HG02763 (cell line): ENCODE measurements around the gene ARHGAP23.

Experiments
- ATAC-seq: cut with Tn5 transposase; IDR thresholded peaks from one replicate; pipeline ENCODE4 v1.9.1; 2021; ENCODE audit warnings: mild to moderate bottlenecking, moderate library complexity; ENCODE audit not compliant: unreplicated experiment

The ARHGAP23 gene, protein sequence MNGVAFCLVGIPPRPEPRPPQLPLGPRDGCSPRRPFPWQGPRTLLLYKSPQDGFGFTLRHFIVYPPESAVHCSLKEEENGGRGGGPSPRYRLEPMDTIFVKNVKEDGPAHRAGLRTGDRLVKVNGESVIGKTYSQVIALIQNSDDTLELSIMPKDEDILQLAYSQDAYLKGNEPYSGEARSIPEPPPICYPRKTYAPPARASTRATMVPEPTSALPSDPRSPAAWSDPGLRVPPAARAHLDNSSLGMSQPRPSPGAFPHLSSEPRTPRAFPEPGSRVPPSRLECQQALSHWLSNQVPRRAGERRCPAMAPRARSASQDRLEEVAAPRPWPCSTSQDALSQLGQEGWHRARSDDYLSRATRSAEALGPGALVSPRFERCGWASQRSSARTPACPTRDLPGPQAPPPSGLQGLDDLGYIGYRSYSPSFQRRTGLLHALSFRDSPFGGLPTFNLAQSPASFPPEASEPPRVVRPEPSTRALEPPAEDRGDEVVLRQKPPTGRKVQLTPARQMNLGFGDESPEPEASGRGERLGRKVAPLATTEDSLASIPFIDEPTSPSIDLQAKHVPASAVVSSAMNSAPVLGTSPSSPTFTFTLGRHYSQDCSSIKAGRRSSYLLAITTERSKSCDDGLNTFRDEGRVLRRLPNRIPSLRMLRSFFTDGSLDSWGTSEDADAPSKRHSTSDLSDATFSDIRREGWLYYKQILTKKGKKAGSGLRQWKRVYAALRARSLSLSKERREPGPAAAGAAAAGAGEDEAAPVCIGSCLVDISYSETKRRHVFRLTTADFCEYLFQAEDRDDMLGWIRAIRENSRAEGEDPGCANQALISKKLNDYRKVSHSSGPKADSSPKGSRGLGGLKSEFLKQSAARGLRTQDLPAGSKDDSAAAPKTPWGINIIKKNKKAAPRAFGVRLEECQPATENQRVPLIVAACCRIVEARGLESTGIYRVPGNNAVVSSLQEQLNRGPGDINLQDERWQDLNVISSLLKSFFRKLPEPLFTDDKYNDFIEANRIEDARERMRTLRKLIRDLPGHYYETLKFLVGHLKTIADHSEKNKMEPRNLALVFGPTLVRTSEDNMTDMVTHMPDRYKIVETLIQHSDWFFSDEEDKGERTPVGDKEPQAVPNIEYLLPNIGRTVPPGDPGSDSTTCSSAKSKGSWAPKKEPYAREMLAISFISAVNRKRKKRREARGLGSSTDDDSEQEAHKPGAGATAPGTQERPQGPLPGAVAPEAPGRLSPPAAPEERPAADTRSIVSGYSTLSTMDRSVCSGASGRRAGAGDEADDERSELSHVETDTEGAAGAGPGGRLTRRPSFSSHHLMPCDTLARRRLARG (N-terminal part only)

DNA sequence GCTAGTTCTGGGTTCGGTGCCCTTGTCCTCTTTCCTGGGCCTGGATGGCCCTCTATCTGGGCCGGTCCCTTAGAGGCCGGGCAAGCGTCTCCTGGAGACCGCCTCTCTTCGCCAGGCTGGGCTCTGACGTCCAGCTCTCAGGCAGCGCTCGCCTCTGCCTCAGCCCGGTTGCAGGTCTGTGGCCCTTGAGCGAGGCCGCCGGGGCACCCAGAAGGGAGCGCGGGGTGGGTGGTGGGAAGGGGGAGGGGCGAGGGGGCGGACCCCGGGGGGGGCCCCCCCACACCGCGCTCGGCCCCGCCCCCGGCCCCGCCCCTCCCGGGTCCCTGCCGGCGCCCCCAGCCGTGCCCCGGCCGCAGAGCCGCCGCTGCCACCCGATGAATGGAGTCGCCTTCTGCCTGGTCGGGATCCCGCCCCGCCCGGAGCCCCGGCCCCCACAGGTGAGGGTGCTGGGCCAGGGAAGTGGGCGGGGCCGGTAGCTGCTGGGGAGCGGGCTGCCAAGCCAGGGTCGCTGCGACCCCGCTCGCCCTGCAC lies at the start of gene ARHGAP23:
TSS of gene ARHGAP23 (plus strand) at position 353 of the 531 bp plus-strand sequence. CDS start at position 375, 22 bp downstream.
- ATAC-seq, result no peak

DNA sequence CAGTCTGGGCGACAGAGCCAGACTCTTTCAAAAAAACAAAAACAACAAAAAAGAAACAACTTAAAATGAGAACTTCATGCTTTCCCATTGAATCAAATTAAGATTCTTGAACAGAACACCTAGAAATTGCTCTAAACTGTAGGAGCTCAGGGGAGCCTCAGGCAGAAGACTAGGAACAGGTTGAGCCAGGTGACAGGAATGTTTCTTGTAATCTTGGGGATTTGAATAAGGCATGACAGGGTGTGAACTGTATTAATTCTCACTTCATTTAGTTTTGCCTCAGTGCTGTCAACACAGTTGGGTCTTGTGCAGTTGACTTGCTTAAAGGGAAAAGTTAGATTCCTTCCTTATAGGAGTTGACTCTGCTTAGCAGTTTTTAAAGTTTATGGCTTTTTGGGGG lies 48.8 kb upstream of the ARHGAP23 start:
- no peak for ATAC-seq

DNA sequence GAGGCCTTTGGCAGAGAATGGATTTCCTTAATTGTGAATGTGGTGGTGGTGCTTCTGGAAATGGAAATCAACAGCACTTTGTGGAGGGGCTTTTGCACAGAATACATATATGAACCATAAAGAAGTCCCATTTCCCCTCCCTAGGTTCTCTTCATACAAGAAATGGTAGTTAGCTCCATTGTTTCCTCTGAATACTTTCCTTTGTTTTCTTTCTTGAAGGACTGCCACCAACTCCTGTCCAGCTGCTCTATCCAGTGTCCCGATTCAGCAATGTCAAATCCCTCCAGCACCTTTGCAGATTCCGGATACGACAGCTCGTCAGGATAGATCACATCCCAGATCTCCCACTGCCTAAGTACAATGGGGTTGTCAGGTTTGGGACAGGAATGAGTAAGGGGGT lies 33.2 kb upstream of the ARHGAP23 start:
- no peak for ATAC-seq

DNA sequence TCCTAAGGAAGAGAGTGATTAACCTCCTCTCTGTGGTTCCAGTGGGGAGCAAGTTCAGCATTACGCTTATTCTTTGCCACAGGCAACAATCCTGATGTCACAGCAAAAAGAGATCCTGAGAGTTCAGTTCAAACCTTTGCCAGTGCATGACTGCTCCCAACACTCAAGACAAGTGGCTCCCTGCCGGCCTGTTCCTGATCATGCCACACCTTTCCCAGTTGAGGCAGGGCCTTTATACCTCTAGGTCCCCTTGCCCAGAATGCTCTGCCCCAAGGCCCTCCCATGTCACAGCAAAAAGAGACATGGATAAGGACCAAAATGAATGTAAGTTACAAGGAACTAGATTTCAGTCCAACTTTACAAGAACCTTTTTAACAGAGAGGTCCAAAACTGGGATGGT lies 31.0 kb upstream of the ARHGAP23 start:
- no peak for ATAC-seq

DNA sequence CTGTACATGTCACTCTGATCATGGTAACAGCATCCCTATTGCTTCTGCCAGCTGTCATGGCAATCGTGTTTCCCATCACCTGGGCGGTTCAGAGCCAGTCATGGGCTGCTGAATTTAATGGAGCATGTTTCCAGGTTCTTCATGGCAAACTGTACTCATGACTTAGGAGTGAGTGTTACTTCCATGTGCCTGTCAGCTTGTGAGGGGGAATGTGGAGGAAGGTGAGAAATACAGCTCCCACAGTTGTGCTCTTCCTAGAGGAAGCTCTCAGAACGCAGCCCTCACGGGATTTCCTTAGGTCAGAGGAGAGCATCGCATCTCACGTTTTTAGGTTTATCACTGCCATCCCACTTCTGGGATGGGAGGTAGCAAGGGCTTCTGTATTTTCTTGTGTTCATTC lies 28.0 kb upstream of the ARHGAP23 start:
- no peak for ATAC-seq

DNA sequence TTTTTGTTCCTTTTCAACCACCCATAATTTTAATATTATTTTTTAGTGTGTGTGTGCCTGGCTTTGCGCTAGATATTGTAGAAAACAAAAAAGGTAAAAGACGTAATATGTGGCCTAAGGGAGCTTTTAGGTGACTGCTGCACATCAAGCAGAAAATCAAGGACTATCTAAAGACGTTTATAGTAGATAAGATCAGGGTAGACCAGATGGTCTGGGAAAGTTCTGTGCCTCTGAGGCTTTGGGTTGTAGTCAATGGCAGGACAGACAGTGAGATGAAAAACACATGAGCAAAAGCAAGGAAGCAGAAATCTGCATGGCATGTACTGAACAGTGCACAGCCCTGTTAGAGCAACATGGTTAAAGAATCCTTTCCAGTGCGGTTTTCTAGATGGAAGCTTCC lies 26.8 kb upstream of the ARHGAP23 start:
- no peak for ATAC-seq

DNA sequence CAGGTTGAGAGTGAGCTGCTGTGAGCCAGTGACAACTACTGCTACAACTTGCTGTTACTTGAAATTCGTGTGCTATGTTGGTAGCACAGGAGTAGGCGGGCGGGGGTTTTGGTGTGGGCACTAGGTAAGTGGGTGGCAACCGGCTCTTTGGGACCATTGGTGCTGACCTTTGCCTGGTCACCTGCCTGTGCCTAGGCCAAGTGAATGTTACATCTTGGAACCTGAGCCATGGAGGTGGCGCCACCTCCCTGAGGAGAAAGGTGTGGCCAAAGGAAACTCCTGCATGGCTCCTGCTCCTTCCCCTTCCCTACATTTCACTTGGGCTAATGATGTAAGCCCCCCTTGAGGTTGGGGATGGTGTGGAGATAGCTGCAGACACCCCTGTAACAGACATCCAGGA lies 25.4 kb upstream of the ARHGAP23 start:
- ATAC-seq, result no peak

DNA sequence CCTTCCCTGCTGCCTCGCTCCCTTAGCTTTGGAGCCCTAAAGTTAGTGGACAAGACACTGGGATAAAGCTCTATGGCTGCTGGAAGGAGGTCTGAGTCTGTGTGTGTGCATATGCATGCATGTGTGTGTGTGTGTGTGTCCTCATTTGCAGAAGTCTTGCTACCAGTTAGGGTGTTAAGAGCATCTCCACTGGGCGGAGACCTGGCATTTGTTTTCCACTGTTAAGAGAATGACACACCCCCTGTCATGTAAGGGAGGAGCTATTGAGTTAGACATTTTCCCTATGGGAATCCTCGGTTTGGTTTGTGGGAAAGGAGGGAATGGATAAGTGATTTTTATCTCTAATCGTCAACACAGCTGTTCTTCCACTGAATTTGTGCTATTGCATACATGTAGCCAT lies 24.8 kb upstream of the ARHGAP23 start:
- ATAC-seq, result no peak

DNA sequence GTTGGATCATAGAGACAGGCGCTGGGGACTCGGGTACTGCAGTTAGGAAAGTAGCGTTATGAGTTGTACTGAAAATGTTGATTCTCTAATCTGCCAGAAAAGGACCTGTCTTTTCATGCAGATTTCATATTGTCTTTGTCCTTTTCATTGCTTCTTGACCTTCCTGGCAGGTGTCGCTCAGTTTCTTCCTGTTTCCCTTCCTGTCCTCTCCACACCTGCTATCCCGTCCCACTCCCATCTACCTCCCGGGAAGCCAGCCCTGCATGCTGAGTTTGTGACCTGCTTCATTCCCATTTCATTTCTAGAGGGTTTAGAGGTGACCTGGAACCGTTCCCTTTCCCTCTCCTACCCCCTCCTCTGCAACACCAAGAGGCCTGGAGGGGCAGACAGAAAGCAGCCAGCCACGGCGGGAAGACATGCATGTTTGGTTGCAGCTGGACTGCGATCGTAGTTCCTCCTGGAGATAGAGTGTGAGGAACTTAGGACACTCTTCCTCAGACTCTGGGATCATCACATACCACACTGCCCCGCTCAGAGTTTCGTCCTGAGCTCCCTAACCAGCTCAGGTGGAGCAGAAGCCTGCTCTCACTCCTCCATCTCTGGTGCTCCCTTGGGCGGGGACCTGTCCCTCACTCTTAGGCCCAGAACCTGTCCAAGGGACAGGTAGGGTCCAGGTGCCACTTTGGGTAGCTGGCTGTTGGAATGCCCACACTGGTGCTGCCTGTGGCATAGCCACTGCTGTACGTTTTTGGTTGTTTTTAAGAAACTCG lies 23.9 kb upstream of the ARHGAP23 start:
- ATAC-seq, result no peak

DNA sequence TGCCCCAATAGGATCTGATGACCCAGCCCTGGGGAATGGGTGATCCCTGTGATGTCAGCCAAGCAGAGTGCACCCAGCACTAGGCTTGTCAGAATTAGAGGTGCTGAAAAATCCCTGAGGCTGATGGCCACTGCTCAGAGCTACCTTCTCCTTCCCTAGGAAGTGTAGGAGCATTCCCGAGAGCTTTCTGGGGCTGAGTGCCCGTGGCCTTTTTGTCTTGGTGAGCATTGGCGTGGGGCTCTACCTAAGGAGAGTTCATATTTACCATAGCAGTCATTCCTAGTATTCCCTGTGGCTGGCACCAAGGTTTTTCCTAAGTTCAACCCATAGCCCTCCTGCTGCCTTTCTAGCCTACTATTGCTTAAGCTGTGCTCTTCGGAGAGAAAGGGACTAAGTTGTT lies 22.6 kb upstream of the ARHGAP23 start:
- no peak for ATAC-seq

DNA sequence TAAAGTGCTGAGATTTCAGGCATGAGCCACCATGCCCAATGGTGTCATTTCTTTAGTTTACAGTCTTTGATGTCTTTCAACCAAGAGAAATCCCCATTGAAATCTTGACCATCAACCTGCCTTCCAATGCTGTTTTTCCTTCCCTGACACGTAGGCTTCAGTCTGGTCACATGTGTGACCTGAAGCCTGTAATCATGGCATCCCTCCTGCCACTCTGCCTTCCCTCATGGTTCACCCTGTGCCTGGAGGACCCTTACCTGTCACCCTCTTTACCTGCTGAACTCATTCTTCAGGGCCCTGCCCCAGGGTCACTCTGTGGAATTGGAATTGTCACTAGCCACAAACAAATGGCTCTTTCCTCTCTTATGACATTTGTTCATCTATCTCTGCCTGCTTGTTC lies 18.1 kb upstream of the ARHGAP23 start:
- no peak for ATAC-seq

DNA sequence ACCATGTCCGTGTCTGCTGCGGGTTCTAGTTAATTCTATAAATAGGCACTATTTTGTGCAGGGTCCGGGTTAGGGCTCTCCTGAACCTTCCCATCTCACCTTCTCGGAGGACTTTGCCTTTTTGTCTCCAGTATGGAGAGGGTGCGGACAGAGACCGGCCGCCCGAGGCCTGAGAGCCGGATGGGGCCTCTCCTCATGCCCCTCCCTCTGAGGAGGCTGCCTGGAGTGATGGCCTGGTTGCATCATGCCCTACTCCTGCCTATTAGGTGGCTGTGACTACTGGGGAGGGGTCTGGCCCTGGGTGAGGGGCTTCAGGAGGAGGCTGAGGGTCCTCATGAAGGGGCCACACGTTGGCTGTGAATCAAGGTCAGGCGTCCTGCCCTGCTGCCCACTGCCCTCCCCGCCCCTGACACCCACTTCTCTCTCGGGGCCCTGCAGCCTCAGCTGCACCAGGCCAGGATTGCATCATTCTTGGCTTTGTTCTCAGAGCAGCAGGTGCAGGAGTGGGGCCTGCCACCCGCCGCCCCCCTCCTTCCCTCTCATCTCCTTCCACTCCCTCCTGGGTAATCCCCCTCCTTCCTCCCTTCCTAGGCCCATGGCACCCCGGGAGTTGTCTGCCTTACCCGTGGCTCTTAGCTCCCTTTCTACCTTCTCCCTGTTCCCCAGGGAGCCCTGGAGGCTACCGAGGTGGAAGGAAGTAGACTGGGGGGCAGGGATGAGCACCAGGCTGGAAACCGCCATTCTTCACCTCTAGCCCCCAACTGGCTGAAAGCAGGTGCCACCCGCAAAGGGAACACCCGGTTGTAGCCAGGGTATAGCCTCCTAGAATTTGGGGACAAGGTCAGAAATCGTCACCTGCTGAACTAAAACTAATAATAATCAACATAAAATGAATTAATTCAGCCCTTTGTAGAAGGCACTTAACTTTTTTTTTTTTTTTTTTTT lies 12.7 kb upstream of the ARHGAP23 start:
- ATAC-seq, result no peak

DNA sequence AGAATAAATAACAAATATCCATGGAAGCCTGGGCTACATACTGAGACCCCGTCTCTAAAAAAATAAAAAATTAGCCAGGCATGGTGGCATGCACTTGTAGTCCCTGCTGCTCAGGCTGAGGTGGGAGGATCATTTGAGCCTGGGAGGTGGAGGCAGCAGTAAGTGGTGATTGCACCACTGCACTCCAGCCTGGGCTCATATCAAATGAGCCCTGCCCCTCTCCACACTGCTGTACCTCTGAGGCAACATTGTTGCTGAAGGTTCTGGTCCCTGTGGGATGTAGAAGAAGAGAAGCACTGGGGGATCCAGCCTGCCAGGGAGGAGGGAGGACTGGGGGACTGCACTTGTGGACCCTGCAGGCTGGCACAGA lies 11.4 kb upstream of the ARHGAP23 start:
- ATAC-seq, result no peak

DNA sequence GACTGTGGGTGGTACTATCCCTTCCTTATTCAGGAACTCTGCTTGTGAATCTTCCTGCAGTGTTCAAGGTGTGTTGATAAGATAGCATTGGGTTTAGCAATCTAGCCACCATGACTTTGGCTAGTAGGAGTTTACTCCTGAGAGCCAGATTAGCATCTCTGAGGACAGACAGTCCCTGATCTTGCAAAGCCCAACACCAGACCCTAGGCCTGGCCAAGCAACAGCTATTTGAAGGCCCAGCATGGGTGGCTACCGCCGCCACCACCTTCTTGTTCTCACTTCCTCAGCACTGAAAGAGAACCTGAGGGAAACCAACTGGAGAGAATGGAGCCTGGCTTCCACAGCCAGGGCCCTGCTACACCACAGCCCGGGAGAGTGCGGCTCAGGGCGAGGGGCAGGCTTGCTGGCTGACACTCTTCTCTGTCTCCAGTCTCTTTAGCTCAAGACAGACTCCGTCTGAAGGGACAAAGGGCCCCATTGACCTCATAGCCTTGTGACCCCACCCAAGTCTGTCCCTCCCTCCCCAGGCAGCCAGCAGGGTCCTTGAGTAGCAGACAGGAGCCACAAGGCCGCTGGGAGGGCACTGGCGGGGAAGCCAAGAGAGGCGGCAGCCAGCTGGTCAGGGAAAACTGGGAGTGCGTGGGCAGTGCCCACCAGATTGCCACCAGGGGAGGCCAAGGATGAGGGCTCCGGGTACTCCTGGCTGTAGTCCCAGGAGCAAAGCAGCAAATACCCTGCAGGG lies 10.9 kb upstream of the ARHGAP23 start:
- no peak for ATAC-seq

DNA sequence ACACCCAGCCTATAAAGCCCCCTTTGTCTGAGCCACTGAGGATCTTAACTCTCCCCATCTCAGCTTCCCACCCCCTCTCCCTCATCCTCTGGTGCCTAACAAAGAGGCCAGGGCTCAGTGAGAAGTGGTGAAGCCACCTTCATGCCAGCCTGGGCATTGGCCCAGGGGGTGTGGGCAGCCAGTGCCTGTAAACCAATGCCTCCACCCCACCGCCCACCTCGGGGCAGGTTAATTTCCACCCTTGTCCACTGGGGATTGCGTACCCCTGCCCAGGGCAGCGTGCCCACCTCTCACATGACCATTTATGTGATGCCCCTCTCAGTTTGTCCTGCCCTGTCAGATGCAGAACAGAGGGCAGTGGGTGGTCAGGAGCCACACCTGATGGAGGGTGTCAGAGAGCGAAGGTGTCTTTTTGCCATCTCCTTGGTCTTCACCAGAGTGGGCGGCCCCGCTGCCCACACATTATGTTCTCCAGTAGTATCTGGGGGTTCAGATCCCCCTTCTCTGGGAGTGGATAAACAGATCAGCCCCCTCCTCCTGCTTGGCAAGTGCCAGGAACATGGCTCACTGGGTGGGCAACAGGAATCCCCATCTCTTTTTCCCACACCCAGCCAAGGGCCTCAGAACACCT lies 10.1 kb upstream of the ARHGAP23 start:
- ATAC-seq, result no peak

DNA sequence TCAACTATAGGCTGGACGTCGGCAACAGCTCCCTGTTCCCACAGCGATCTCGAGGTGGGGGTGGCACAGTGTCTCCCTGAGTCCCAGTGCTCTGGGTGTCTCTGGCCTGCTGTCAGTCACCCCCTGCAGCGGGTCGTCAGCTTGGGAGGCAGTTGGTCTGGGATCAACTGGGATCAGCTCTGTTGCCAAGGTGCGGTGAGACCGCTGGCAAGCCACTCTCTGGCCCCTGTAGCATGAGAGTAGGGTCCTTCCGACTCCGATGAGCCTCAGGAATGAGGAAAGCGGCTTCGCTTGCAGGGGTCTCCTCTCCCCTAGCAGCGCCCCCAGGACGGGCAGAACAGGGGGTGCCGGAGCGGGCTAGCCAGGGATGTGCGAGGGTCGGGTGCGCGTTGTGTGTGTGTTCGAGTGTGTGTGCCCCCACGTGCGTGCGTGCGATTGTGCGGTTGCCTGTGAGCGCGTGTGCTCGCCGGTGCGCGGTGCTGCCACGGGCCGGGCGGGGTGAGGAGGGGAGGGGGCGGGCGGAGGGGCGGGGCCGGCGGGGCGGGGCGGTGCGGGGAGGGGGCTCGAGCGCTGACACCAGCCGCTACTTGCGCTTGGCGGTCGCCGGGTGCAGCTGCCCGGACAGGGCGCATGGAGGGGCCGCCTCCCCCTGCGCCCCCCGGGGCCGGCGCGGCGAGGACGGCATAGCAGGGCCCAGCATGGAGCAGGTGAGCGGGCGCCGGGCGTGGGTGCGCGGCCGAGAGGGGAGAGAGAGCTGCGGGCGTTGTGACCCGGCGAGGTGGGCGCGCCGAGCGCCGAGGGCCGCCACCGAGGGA lies 9.4 kb upstream of the ARHGAP23 start:
- ATAC-seq, result no peak

DNA sequence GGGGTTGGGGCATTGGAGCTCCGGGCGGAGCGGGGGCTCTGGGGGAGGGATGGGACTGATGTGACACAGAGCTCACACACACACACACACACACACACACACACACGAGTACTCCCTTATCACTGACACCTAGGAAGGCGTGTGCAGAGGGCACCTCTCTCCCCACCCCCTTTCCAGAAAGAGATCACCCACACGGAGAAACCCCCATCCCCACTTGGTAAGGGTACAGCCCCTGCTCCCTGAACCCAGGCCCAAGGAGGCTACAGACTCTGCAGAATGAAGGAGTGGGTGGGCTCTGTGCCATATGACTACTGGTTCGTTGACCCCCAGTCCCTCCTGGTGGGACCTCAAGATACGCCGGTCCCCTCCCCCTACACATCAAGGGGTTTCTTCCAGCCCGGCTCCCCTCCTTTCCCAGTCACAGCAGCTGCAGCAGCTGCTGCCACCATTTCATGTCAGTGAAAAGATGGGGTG lies 8.7 kb upstream of the ARHGAP23 start:
- no peak for ATAC-seq
